Tongue (tissue), 2 donors: ENCODE measurements around the gene PHF23. TPM values are rescaled to one million over a fixed set of nuclear protein-coding genes. Genes with fewer than 3 reads are reported as not detected.

Experiments
- DNase-seq: peaks from one replicate; pipeline ENCODE4 v3.0.0-alpha.2; 2015
- total RNA-seq: library from RNA; depleted of rRNA; stranded (reverse); fragments of >200 nt; gene quantifications from one replicate; pipeline ENCODE4 v1.2.3, GENCODE V29; 2014

PHF23 gene
- total RNA-seq, 1 donor from 2014 or later: 22.3 TPM

DNA sequence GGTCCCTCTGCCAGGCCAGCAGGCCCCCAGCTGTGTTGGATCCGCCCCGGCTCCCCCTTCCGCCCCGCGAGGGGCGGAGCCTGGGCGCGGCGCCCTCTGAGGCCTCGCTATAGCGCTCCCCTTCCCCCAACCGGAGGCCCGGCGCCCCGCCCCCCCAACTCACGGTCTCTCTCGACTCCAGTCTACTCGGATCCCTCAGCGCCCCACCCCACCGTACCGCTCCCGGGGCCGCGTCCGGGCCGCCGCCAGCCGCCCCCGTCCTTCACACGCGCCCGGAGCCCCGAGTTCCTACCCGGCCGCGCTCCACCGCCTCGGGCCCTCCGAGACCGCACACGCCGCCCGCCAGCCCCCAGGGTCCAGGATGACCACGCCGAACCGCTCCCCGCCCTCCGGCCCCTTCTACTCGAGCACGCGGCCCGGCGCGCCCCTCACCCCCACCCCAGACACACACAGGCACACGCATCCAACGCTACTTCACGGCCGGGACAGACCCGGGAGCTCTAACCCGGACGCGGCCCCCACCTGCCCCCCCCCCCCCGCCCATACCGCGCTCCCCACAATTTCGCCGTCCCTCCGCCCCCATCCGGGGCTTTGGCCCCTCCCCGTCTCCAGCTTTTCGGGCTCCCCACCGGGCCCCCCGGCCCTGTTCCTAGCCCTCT lies 1.4 kb downstream of the PHF23 start:
- DNase-seq: peak; percentile 81

DNA sequence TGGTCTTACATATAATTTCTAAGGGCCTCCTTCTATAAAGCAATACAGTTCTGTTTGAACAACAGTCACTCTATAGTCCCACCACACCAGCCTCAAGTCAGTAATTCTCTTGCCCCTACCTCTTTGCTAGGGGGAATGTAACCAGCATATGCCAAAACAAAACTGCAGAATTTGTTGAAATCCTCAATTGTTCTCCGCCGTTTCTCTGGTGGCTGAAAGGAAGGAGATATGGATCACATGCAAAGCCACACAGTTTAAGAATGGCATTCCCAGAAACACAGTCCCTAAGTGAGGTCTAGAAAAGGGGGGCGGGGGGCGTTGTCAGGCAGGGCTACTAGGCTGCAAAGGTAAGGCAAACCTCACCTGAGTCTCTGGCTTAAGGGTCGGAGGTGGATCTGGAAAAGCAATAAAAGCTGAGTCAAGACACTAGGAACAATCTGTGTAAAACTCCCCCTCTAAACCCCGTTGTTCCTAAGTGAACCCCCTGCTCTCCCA lies 1.9 kb downstream of the PHF23 start:
- no peak for DNase-seq

DNA sequence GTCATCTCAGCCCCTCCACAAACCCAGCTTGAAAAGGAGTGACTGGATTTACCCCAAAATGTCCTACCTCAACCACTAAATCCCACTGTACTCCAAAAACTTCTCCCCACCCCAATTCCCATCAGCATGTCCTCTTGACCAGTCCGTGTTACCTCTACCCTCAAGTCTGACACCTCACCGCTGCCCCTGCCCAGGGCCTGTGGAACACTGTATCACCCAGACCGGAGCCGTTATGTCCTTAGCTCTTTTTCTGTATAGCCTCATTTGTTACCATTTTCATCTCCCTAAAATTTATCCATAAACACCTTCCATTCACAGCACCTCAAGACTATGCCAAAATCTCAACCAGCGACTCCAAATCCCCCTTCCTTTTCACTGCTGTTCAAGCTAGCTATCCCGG lies 2.4 kb downstream of the PHF23 start:
- DNase-seq: no peak

DNA sequence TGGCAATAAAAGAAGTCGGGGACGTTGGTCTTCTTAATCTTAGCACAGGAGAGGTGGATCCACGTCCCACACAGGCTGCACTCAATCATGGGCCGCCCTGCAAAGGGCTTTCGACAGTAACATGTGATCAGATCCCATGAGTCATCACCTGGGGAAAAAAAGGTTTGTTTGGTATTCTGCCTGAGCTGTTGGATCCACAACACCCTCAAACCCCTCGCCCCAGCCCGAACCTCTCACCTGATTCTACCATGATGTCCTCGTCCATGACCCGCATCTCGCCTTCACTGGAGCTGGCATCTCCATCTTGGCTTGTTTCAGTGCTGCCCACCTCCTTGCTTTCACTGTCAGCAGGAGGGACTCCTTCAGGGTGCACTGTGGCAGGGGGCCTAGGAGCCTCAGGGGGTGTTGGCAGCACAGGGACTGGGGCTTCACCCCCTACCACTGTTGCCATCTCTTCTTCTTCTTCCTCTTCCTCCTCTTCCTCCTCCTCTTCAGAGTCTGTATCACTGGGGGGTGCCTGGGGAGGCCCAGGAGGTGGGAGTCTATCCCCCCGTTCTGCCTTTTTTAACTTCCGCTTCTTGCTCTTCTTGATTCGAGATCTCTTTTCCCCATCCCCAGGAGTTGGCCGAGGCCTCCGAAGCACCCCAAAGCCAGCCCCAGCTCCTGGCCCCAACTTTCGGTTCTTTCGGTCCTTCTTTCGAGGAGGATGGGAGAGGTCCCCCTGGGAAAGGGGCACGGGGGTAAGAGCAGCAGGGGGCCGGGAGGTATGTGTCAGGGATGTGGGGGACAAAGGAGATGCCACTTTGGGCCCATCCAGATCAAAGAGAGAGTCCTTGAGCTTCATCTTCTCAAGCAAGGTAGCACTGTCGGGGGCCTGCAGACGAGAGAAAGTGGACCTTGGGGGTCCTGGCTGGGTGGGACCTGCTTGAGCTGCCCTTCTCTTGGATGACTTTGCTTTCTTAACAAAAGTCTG lies 3.3 kb downstream of the PHF23 start:
- DNase-seq: no peak

DNA sequence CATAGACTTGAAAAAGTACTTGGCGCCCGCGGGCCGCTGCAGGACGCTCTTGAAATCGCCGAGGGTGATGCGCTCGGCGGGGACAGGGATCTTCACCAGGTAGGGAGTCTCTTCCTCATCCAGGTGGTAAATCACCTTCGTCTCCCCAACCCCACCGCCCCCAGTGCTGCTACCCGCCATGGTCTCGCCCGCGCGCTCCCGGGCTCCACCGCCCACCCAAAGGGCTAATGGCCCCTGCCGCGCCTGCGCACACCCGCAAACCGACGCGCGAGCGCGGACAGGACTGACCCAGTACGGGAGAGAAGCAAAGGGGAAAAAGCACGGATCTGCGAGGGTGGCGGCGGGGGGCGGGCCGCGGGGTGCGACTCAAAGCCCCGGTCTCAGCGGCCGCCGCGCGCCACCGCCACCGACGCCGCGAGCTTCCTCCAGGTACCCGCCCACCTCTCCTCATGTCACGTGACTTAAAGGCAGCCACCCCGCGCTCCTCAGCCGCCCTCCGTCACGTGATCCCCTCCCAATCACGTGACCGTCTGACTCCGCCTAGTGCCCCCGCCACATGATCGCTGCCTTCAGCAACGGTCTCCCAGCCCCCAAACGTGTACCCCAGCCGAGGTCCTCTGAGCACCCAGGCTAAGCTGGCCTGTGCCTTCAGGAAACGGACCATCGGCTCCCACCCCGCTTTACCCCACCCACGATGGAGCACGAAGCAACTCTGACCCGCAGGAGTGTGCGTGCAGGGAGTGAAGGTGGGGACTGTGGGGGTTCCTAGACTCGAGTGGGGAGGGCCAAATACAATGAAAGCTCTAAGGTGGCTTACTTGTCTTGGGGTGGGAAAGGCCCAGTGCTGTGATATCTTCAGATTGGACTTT lies 4.9 kb downstream of the PHF23 start, which contains the start of gene DVL2:
DVL2 (minus strand) TSS at position 435 of the 869 bp plus-strand sequence; CDS start at position 180, 255 bp downstream.
- peak; percentile 98 for DNase-seq

DNA sequence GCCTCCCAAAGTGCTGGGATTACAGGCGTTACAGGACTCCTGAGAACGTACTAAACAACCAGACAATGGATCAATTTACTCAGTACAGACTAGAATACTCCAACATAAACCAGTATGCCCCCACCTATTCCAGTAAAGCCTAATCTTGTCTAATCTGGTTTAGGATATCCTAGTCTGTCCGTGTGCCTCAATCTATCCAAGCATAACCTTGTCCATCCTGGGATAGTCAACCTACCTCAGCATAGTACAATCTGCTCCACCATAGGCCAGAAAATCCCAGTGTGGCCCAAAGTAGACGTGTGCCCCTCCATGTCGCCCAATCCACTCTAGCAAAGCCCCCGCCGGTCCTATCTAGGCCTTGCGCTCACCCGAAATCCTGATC lies 5.6 kb downstream of the PHF23 start:
- no peak for DNase-seq

DNA sequence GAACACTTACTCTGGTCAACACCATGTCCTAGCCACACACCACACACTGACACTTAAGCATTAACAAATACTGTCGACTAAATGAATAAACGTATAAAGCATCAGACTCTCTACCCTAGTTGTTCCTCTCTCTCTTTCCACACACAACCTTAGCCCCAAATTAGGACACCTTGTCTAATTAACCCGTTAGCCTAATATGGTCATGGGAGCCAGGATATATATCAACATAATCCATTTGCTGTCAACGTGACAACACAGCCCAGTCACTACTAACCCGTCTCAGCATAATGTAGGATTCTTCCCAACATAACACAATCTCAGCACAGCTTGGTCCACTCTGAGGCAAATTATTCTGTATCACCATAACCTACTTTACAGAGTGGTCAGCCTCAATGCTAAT lies 7.1 kb downstream of the PHF23 start:
- DNase-seq: no peak

DNA sequence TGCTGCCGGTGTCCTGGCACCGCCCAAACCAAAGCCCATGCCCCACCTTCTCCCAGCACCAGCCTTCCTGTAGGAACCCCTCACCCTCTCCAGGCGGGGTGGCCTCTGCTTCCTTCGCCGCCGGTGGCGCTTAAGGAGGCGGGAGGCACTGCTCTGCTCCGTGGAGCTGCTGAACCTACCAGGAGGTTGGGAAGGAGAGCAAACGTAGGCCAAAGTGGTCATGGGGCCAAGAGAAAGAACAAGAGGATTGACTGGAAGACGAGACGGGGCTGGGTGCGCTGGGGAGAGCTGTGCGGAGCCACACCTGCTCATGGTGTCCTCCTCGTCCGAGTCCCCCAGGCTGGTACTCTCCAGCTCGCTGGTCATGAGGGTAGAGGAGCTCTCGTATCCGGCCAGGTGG lies 9.8 kb downstream of the PHF23 start:
- no peak for DNase-seq

DNA sequence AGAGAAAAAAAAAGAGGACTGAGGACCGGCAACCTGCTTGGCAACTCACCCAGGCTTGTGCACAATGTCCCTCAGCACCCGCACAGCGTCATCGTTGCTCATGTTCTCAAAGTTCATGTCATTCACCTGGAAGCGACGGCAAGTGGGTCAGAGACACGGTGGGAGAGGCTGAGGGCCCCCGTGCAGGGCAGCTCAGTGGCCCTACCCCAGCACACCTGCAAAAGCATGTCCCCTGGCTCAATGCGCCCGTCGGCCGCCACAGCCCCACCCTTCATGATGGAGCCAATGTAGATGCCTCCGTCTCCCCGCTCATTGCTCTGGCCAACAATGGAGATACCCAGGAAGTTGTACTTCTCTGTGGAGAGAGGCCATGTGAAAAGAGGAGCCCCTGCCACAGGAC lies 10.3 kb downstream of the PHF23 start:
- DNase-seq: no peak

DNA sequence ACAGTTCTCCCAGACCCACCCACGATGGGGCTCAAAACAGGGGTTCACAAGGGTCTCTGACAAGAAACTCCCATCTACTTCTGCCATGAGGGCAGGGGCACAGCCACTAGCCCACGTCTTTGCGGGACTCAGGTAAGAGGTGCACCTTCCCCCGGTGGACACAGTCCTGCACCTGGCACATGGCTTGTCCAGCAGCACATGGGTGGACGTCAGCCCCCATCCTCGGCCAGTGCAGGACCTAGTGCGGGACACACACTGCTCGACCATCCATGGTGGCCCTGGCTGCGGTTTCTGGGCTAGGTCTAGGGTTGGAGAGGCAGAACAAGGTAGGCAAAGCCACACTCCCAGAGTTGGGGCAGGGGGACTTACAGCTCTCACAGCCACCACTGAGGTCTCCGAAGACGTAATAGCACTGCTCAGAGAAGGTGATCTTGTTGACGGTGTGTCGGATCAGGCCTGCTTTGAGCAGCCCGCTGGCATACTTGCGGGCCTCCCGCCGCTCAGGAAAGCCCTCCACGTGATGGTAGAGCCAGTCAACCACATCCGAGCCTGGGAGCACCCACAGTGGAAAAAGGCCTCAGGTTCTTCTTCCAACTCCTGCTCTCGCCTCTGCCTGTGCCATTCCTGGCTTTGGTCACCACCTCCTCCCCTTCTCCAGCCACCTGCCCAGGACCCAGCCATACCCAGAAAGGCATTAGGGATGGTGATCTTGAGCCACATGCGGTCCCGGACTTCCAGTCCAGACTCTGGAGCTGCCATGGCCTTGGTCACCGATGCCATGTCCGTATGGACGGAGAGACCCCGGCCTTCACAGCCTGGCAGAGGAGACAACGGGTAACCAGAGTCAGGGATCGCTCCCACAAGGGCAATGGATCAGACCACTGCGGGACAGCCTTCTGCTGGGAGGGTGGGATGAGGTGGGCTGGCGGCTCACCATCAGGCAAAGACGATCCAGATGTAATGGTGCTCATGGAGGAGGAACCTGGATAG lies 12.2 kb downstream of the PHF23 start:
- DNase-seq: no peak

DNA sequence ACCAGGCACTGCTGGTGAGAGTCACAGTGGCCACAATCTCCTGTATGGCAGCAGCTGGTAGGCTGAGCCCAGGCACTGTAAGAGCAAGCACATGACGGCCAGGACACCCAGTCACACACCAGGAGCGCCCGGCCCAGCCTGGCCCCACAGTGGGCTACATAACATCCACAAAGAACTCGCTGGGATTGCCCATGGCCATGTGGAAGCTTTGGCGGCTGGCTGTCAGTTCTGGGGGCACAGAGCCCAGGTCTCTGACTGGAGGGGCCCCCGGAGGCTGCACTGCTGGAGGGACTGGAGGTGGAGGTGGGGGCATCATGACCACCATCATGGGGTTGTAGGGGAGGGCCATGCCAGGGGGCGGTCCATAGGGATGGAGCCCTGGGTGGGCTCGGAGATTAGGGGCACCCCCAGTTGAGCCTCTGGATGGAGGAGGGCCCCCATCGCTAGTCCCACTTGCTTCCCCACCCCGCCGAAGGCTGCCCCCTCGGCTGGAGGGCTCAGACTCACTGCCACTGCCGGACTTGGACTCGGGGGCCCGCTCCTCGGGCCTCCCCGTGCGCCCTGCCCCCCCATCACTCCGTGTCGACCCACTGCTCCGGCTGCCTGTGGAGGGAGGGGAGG lies 13.4 kb downstream of the PHF23 start:
- no peak for DNase-seq

DNA sequence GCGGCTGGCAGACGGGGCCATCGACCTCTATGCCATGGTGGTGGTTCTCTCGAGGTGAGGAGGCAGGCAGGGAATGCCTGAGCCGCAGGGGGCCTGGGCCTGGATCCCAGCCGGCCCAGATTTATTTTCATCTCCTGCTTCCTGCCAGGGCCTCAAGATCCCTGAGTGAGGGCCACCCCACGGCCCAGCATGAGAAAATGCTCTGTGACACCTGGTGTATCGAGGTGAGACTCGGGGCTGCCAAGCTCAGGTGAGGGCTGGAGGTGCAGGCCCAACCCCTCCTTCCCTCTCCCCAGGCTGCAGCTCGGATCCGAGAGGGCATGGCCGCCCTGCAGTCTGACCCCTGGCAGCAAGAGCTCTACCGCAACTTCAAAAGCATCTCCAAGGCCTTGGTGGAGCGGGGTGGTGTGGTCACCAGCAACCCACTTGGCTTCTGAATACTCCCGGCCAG lies 14.6 kb downstream of the PHF23 start:
- DNase-seq: no peak

DNA sequence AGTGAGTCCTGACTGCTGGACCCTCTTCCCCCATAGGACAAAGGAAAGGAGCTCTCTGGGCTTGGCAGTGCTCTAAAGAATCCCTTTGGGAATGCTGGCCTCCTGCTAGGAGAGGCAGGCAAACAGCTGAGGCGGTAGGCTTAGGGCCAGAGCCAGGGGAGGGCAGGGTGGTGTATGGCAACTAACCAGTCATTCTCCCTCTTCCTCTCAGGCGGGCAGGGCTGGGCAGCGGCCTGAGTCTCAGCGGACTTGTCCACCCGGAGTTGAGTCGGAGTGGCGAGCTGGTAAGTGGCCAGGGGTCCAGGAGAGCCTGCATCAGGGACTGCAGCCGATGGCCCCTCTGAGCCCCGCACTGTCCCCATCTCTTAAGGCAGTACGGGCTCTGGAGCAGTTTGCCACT lies 15.1 kb downstream of the PHF23 start:
- no peak for DNase-seq

DNA sequence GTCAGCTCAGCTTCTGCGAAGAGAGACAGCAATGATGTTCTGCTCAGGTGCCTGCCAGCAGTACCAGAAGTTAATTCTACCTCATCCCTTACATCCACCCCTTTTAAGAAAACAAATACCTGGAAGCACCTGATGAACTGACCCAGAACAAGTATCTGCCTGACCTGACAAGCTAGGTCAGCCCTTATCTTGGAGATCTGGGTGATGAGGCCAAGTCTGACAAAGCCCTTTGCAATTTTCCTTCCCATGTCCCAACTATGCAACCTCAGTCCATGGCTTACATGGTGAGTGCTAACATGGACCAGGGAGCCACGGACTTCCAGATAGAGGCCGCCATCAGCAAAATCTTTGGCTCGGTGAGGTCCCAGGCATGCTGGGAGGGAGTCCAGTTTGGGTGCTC lies 15.9 kb downstream of the PHF23 start:
- no peak for DNase-seq

DNA sequence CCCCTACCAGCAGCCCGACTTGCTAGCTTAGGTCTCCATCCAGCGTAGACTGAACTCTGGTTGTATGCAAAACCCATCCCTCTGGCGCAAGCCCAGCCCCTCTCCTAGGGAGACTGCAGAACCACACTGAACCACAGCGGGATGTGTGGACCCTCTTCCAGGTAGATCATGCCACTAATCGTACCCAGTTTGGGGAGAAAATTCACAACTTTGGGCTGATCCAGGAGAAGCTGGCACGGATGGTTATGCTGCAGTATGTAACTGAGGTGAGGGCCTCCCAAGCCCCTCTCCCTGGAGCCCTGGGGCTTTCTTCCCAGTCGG lies 16.3 kb downstream of the PHF23 start:
- DNase-seq: no peak

DNA sequence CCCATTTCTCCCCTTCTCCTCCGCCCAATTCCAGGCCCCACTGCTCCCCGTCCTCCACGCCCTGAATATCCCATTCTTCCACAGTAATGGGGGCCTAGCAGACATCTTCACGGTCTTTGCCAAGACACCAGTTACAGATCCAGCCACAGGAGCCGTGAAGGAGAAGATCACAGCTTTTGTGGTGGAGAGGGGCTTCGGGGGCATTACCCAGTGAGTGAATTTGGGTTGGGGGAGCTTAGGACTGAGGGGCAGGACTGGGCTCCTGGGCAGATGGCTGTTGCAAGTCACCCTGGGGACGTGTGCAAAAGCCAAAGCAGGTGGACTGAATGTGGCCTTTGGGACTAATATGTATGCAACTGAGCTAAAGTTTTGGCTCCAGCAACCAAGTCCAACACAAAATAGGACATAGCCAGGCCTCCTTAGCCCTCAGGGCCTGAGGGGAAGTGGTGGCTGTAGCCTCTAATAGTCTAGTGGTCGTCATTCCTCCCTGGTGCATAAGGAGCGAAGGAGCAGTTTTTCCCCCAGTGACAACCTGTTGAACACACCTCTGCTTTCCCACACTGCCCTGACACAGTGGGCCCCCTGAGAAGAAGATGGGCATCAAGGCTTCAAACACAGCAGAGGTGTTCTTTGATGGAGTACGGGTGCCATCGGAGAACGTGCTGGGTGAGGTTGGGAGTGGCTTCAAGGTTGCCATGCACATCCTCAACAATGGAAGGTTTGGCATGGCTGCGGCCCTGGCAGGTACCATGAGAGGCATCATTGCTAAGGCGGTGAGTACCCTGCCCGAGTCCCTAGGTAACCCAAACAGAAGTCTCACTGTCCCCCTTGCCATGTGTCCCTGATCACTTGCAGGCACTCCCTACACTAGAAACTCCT lies 16.9 kb downstream of the PHF23 start:
- no peak for DNase-seq

DNA sequence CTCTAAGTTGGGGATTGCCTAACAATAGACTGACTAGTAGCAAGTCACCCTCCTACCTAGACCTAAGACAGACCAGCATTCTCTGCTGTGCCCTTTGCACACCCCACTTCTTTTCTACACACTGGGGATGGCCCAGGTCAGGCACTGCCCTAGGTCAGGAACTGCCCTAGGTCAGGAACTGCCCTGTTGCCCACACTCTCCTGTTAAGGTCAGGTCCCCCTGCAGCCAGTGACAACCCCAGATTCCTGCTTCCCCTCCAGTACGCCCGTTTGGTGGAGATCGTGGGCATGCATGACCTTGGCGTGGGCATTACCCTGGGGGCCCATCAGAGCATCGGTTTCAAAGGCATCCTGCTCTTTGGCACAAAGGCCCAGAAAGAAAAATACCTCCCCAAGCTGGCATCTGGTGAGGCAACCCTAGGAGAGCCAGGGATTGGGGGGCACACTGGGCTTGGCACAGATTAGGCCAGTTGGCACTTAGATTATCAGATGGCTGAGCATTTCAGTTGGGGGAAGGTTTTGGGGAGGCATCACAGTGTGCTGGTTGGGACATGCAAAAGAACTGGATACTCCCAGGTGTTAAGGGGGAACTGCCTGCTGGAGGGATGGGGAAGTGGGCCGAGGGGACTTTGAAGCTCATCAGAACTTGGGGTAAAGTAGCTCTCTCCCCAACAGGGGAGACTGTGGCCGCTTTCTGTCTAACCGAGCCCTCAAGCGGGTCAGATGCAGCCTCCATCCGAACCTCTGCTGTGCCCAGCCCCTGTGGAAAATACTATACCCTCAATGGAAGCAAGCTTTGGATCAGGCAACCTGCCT lies 17.8 kb downstream of the PHF23 start:
- no peak for DNase-seq

DNA sequence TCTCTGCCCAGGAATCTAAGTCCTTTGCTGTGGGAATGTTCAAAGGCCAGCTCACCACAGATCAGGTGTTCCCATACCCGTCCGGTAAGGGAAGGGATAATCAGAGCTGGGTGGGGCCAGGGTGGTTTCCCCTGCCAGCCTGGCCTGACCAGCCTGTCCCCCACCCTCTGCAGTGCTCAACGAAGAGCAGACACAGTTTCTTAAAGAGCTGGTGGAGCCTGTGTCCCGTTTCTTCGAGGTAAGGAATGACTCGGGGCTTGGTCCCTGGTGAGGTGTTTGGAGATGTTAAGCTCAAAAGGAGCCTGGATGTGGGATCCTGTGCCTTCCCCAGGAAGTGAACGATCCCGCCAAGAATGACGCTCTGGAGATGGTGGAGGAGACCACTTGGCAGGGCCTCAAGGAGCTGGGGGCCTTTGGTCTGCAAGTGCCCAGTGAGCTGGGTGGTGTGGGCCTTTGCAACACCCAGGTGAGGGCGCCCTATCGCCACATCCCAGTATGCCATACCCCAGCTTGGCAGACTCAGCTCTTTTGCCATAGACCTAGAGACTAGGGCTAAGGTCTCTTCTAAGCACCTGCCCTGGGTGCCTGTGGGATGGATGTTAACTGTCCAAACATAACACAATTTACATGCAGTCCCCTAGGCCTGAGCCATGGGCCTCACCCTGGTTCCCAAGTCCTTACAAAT lies 18.5 kb downstream of the PHF23 start:
- DNase-seq: no peak
